NCI-H128 (cell line): ENCODE measurements around the gene CTIF.
"Not testable (repeated sequence)": the region's sequence is repeated elsewhere in the genome, so short reads cannot be mapped to it uniquely, and the experiment has no call there.

Experiments used
- DNase-seq: peaks from one replicate; lab custom pipeline; 2025; ENCODE audit not compliant: unreplicated experiment; lab: John Stamatoyannopoulos, UW

CTIF gene

GRCh38 chr18:48538531-48539405, at the start of gene CTIF:
Gene CTIF, plus strand, starts transcription at chr18:48539031. Its CDS starts 80,535 bp downstream, at chr18:48619566.
- DNase-seq = peak; percentile 96

GRCh38 chr18:48490641-48491293, 48.1 kb upstream of the CTIF start:
- DNase-seq = no peak

GRCh38 chr18:48492880-48493279, 46.0 kb upstream of the CTIF start:
- no peak for DNase-seq

DNA sequence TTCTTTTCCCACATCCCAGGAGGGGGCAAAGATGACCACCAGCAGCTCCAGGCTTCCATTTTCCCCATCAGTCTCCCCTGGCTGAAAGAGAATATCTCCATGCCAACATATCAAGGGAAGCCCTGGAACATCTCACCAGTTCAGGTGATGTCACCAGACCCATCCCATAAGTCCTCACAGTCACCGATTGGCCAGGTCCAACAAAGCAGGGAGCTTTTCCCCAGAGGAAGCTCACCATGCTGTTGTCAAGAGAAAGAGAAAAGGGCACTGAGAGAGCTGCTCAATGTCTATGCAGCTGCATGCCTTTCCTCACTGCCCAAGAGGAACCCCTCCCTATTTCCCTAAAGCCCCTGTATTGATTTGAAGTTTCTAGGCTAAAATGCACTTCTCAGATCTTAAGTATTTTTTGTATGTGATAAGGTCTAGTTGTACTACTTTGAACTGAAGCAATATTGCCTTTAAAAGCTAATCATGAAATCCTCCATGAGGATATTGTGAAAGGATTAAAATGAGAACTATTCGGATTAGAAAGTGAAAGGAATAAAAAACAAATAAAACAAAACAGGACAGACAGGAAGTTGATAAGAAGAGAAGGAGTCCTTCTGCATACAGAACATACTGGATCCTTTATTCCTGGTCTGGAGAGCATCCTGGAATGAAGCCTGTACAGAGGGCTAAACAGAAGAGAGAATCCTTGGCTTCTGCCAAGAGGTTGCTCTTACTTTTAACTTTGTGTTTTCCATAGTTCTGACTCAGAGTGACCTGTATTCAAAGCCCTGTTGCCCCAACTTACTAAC, 45.2 kb upstream of the CTIF start:
- DNase-seq = no peak

DNA sequence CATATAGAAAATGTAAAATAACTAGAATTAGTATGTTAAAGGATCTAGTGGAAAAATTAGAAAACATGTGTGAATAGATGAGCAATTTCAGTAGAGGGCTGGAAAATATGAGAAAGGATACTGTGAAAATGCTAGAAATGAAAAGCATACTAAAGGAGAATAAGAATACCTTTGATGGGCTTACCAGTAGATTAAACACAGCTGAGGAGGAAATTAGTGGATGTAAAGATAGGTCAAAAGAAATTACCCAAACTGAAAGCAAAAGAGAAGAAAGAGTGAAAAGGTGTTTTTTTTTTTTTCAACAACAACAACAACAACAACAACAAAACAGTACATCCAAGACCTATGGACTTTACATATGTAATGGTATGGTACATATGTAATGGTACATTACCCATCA, 41.0 kb upstream of the CTIF start:
- no peak for DNase-seq

DNA sequence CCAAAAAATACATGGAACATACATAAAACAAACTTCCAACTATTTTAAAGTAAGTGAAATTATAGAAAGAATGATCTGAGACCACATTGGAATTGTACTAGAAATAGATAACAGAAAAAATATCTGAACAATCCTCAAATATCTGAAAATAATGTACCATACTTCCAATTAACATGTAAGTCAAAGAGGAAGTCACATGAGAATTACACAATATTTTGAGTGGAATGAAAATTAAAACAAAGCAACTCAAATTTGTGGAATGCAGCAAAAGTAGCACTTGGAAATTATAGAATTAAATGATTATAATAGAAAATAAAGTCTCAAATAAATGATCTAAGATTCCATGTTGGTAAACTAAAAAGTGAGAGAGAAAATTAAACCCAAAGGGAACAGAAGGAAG, 38.3 kb upstream of the CTIF start:
- no peak for DNase-seq

DNA sequence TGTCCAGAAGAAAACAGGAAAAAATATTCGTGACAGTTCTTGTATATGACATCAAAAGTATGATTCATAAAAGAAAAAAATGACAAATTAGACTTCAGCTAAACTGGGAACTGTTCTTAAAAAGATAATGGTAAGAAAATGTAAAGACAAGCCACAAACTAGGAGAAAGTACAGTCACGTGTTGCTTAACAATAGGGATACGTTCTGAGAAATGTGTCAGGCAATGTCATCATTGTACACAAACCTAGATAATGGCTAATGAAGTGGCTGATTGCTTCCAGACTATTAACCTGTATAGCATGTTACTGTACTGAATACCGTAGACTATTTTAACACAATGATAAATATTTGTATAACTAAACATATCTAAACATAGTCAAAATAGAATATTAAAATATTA, 35.9 kb upstream of the CTIF start:
- DNase-seq = no peak

GRCh38 chr18:48504819-48505218, 34.0 kb upstream of the CTIF start:
- DNase-seq = no peak

DNA sequence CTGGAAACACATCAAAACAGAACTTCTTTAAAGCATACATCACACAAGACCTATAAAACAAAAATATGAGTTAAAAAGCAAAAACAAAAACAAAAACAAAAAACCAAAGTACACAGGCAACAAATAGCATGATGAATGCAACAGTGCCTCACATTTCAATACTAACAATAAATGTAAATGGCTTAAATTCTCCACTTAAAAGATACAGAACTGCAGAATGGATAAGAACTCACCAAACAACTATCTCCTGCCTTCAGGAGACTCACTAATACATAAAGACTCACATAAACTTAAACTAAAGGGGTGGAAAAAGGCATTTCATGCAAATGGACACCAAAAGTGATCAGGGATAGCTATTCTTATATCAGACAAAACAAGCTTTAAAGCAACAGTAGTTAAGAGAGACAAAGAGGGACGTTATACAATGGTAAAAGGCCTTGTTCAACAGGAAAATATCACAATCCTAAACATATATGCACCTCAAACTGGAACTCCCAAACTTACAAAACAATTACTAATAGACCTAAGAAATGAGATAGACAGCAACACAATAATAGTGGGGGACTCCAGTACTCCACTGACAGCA, 31.8 kb upstream of the CTIF start:
- not testable (repeated sequence) for DNase-seq

DNA sequence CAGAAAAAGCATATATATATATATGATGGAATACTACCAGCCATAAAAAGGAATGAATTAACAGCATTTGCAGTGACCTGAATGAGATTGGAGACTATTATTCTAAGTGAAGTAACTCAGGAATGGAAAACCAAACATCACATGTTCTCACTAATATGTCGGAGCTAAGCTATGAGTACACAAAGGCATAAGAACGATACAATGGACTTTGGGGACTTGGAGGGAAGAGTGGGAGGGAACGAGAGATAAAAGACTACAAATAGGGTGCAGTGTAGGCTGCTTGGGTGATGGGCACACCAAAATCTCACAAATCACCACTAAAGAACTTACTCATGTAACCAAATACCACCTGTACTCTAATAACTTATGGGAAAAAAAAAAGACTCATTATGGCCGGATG, 26.3 kb upstream of the CTIF start:
- DNase-seq = not testable (repeated sequence)

DNA sequence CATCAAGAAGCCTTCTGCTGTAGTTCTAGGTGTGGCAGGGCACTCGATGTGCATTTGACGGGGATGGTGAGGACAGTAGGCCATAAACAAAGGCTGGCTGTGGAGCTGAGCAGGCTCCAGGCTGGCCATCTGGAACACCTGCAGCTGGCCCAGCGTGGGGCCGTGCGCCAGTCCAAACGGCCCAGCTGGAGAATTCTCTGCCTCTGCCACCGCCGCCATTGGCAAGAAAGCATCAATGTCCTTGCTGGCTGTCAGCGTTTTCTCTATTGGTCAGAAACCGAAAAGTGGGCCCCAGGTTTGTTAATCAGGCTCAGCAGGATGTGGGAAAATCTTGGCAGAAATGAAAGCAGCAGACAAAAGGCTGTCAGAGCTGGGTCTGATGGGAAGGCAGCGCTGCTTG, 24.0 kb upstream of the CTIF start:
- DNase-seq = no peak

GRCh38 chr18:48517048-48517447, 21.8 kb upstream of the CTIF start:
- no peak for DNase-seq

DNA sequence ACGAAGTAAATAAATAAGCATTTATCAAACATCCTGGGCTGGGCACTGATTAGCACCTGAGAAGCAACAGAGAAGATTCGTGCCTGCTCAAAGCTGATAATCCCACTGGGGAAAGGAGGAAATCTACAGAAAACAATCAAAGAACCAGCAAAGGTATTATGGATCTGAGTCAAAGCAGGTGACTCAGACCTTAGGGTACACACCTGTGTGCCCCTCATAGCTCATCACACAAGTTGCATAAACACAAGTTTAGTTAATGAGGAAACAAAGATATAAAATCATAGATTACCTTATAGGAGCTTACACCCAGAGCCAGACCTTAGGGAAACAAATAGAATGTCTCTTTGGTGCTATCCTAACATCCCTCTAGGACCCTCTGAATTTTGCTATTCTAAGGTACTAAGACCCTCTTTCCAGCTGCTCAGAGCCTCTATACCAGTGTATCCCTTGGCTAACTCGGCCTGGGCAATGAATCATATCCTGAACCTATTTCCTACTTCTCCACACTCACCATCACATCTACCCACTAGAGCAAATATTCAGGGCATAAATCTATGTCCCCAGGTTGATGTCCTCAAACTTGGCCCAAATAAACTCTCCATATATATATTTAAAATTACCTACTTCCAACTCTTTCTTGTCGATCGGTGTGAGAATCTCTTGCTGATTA, 19.3 kb upstream of the CTIF start:
- no peak for DNase-seq

- no peak for DNase-seq
These were observed 17.1 kb upstream of the CTIF start for GRCh38 chr18:48521723-48522122.

GRCh38 chr18:48525671-48526070, 13.2 kb upstream of the CTIF start:
- no peak for DNase-seq

- DNase-seq = no peak
These were observed 11.4 kb upstream of the CTIF start for GRCh38 chr18:48527461-48527860.

DNA sequence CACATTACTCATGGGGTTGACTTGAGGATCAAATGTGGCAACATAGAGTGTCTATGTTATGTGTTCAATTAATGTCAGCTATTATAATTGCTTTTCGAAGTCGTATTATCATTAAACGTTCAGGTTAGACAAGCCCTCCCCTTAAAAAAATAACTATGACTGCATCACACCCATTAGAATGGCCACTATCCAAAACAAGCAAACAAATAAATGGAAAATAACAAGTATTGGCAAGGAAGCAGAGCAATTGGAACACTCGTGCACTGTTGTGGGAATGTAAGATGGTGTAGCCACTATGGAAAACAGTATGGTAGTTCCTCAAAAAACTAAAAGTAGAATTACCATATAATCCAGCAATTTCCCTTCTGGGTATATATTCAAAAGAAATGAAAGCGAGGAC, 10.0 kb upstream of the CTIF start:
- DNase-seq = no peak

DNA sequence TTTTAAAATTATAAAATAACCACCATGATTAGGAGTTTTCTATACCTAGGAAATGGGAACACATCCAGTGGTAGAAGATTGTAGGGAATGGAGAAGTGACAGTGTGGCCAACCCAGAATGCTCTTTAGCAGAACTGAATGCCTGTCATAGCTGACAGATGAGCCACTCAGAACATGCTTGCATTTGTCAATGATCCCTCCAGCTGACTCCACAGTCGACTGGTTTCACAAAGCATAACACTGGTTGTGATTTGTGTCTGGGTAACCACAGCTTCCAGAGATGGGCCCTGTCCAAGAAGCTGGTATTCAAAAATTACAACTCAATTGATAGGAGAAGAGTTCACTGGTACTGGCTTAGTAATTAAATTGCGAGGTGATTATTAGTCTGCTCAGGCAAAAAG, 9.0 kb upstream of the CTIF start:
- DNase-seq = no peak

DNA sequence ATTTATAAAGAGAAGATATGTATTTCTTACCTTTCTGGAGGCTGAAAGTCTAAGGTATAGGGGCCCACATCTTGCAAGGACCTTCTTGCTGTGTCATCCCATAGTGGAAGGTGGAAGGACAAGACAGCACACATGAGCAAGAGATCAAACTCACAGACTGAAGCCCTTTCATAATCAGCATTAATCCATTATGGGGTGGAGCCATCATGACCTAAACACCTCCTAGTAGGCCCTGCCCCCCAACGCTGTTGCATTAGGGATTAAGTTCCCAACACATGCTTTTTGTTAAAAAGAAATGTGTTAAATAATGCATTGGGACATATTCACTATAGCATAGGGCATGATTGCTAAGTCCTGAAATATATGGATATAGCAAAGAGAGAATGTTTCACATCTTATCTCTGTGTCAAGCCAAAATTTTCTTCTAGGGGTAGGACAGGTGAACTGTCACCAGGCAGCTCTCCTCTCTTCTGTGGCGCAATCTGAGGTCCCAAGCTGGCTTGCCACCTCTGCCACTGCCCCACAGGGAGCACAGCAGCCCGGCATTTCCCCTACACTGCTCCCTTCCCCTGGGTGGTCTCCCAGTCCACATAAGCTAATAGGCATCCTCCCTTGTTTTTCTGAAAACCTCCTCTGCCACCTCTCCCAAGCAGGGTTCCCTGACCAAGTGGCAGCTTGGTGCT, 8.3 kb upstream of the CTIF start:
- DNase-seq = no peak

DNA sequence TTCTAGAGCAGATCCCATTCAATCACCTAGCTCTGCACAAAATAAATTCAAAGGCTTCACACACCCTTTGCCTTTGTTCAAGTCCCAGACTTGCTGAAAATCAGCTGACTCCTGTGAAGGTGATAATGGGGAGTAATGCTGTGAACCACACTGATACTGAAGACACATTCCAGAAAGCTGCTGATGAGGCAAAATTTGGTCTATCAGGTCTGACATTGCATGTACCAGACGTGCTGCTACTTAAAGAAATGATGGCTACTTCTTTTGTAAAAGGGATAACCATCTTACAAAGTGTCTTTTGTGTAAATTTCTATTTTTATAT, 7.8 kb upstream of the CTIF start:
- no peak for DNase-seq
